HepG2 (cell line): Measurements from ENCODE around the gene DNAI4. TPM values are rescaled to one million over a fixed set of nuclear protein-coding genes. Genes with fewer than 3 reads are reported as not detected.
A peak's percentile ranks its signal among the peaks of the same experiment; 100 is the strongest.

Source experiments
- BRF2 ChIP-seq: sonication (generic); formaldehyde crosslinking; IDR thresholded peaks from 2 replicates; pipeline ENCODE4 v1.8.1; 2022; ENCODE audit warnings: mild to moderate bottlenecking, missing genetic modification reagents
- CENPT ChIP-seq: sonication (generic); formaldehyde crosslinking; IDR thresholded peaks from 2 replicates; pipeline ENCODE4 v1.8.0; 2022; ENCODE audit warnings: low read depth, mild to moderate bottlenecking, moderate library complexity, missing genetic modification reagents
- CHCHD3 ChIP-seq: sonication (generic); formaldehyde crosslinking; IDR thresholded peaks from 2 replicates; pipeline ENCODE4 v1.8.0; 2022; ENCODE audit warnings: mild to moderate bottlenecking, missing genetic modification reagents, moderate library complexity
- FOXK2 ChIP-seq: fragments of 450-650 bp; IDR thresholded peaks from 2 replicates; pipeline ENCODE4 v1.6.1; 2016
- GFI1 ChIP-seq: sonication (generic); formaldehyde crosslinking; IDR thresholded peaks from 2 replicates; pipeline ENCODE4 v1.5.0; 2020; ENCODE audit warnings: missing genetic modification reagents, mild to moderate bottlenecking, borderline replicate concordance
- HNRNPUL1 ChIP-seq: fragments of 200-400 bp; formaldehyde crosslinking; IDR thresholded peaks from 2 replicates; pipeline ENCODE4 v1.6.1; 2017; ENCODE audit warnings: low read depth, mild to moderate bottlenecking, low read length, moderate library complexity
- IRF9 ChIP-seq: sonication (generic); formaldehyde crosslinking; IDR thresholded peaks from 2 replicates; pipeline ENCODE4 v1.8.0; 2022; ENCODE audit warnings: missing genetic modification reagents, mild to moderate bottlenecking, borderline replicate concordance
- KDM6A ChIP-seq: IDR thresholded peaks from 2 replicates; pipeline ENCODE4 v1.6.1; 2016; ENCODE audit warnings: low read depth
- KLF13 ChIP-seq: sonication (generic); formaldehyde crosslinking; IDR thresholded peaks from 2 replicates; pipeline ENCODE4 v1.4.0; 2020; ENCODE audit warnings: mild to moderate bottlenecking, missing genetic modification reagents
- RARG ChIP-seq: sonication (generic); formaldehyde crosslinking; IDR thresholded peaks from 2 replicates; pipeline ENCODE4 v1.4.0; 2020; ENCODE audit warnings: low read depth, mild to moderate bottlenecking, missing genetic modification reagents
- RBM39 ChIP-seq: fragments of 200-400 bp; formaldehyde crosslinking; IDR thresholded peaks from one replicate; pipeline ENCODE4 v1.6.1; 2018; ENCODE audit warnings: antibody characterized with exemption, mild to moderate bottlenecking, low read depth, low read length; ENCODE audit not compliant: poor library complexity, severe bottlenecking
- RFX5 ChIP-seq: IDR thresholded peaks from 2 replicates; pipeline ENCODE4 v1.6.1; 2011; ENCODE audit warnings: low read depth, low read length, improper control_type of control experiment
- SMC3 ChIP-seq: IDR thresholded peaks from 2 replicates; pipeline ENCODE4 v1.6.1; 2011; ENCODE audit warnings: low read length, improper control_type of control experiment
- TRIM22 ChIP-seq: fragments of 450-650 bp; IDR thresholded peaks from 2 replicates; pipeline ENCODE4 v1.6.1; 2017
- U2AF1 ChIP-seq: fragments of 200-400 bp; formaldehyde crosslinking; optimal IDR thresholded peaks from 2 replicates; pipeline ENCODE3; 2017; ENCODE audit warnings: mild to moderate bottlenecking, low read depth, low read length
- ZC3H13 ChIP-seq: sonication (generic); formaldehyde crosslinking; IDR thresholded peaks from 2 replicates; pipeline ENCODE4 v1.8.1; 2023; ENCODE audit warnings: mild to moderate bottlenecking, missing genetic modification reagents, moderate library complexity
- ZFP37 ChIP-seq: sonication (generic); formaldehyde crosslinking; IDR thresholded peaks from 2 replicates; pipeline ENCODE4 v1.4.0; 2020; ENCODE audit warnings: missing genetic modification reagents, borderline replicate concordance
- ZNF230 ChIP-seq: sonication (generic); formaldehyde crosslinking; IDR thresholded peaks from 2 replicates; pipeline ENCODE4 v1.4.0; 2020; ENCODE audit warnings: mild to moderate bottlenecking, missing genetic modification reagents
- ZNF24 ChIP-seq: fragments of 450-650 bp; IDR thresholded peaks from 2 replicates; pipeline ENCODE4 v1.6.1; 2017; ENCODE audit warnings: antibody characterized with exemption, mild to moderate bottlenecking
- ZNF34 ChIP-seq: sonication (generic); formaldehyde crosslinking; IDR thresholded peaks from 2 replicates; pipeline ENCODE4 v1.4.0; 2020; ENCODE audit warnings: mild to moderate bottlenecking, missing genetic modification reagents, borderline replicate concordance
- ZNF383 ChIP-seq: sonication (generic); formaldehyde crosslinking; IDR thresholded peaks from 2 replicates; pipeline ENCODE4 v1.4.0; 2020; ENCODE audit warnings: missing genetic modification reagents, mild to moderate bottlenecking, borderline replicate concordance
- ZNF414 ChIP-seq: sonication (generic); formaldehyde crosslinking; IDR thresholded peaks from 2 replicates; pipeline ENCODE4 v1.5.0; 2020; ENCODE audit warnings: missing genetic modification reagents
- ZNF484 ChIP-seq: sonication (generic); formaldehyde crosslinking; IDR thresholded peaks from 2 replicates; pipeline ENCODE4 v1.5.1; 2020; ENCODE audit warnings: mild to moderate bottlenecking, low read depth, missing genetic modification reagents, borderline replicate concordance
- ZNF556 ChIP-seq: sonication (generic); formaldehyde crosslinking; IDR thresholded peaks from 2 replicates; pipeline ENCODE4 v1.4.0; 2020; ENCODE audit warnings: mild to moderate bottlenecking, missing genetic modification reagents, borderline replicate concordance
- ZNF563 ChIP-seq: sonication (generic); formaldehyde crosslinking; IDR thresholded peaks from 2 replicates; pipeline ENCODE4 v1.8.0; 2022; ENCODE audit warnings: mild to moderate bottlenecking, moderate library complexity, missing genetic modification reagents
- ZNF776 ChIP-seq: sonication (generic); formaldehyde crosslinking; IDR thresholded peaks from 2 replicates; pipeline ENCODE4 v1.4.0; 2020; ENCODE audit warnings: mild to moderate bottlenecking, missing genetic modification reagents
- ZNF792 ChIP-seq: IDR thresholded peaks from 2 replicates; pipeline ENCODE4 v1.6.1; 2016
- ZNF883 ChIP-seq: sonication (generic); formaldehyde crosslinking; IDR thresholded peaks from 2 replicates; pipeline ENCODE4 v1.5.1; 2020; ENCODE audit warnings: mild to moderate bottlenecking, missing genetic modification reagents; ENCODE audit errors: not compliant biosample characterization
- polyA plus RNA-seq, 8 experiments: library from polyadenylated mRNA; depleted of rRNA in 3 of 8; stranded (reverse) in 7 of 8; unstranded in 1 of 8; fragments of >200 nt; fragmentation: Illumina TruSeq in 4 of 8; extraction: Trizol in 4 of 8; gene quantifications; 2 replicates each; pipeline versions ENCODE4 v1.2.1 to v1.2.3, GENCODE V29; 2011 to 2016; ENCODE audit warnings: low read depth in 4 of 8, missing spikeins in 1 of 8, mixed read lengths in 1 of 8; ENCODE audit not compliant: insufficient read depth in 1 of 8
- total RNA-seq, 5 experiments: library from RNA; depleted of rRNA; stranded (reverse); fragments of >200 nt; fragmentation: Illumina TruSeq; extraction: Trizol; gene quantifications; 2 replicates each; pipeline ENCODE4 v1.2.3, GENCODE V29; 2016; ENCODE audit warnings: low read depth in 1 of 5

The DNAI4 gene
- total and polyA plus RNA-seq, 2 of the 13 experiments (the other 11 are each of a cell fraction or from before 2014, with no cell fraction given), result 0.04 to 0.08 TPM

- TF ChIP-seq ZNF414 (CRISPR knock-in tag) (peak; percentile 32; the same call in 1 of the 2 replicates), KDM6A (no peak), CENPT (CRISPR knock-in tag) (no peak), ZC3H13 (CRISPR knock-in tag) (no peak), ZFP37 (CRISPR knock-in tag) (no peak), ZNF24 (no peak), ZNF34 (CRISPR knock-in tag) (no peak), RARG (CRISPR knock-in tag) (no peak), HNRNPUL1 (no peak), ZNF883 (CRISPR knock-in tag) (peak; percentile 30), ZNF563 (CRISPR knock-in tag) (peak; percentile 76), ZNF230 (CRISPR knock-in tag) (no peak), RBM39 (peak; percentile 95), ZNF383 (CRISPR knock-in tag) (no peak), KLF13 (no peak), GFI1 (no peak; the same call in 1 of the 2 replicates), ZNF556 (CRISPR knock-in tag) (no peak), IRF9 (no peak), BRF2 (CRISPR knock-in tag) (peak; percentile 77; the same call in 1 of the 2 replicates), U2AF1 (no peak), TRIM22 (no peak), RFX5 (no peak), ZNF484 (no peak), ZNF792 (CRISPR knock-in tag) (peak; percentile 18; the same call in 1 of the 2 replicates), FOXK2 (no peak), ZNF776 (CRISPR knock-in tag) (no peak), CHCHD3 (no peak), SMC3 (no peak)
These were observed 5.6 kb upstream of the DNAI4 start (continued) for GRCh38 chr1:66929999-66930822.
